Nephron (organoid): ENCODE results near the gene CADM4.

Experiments used
- H3K27ac Mint-ChIP-seq, 3 experiments: 2 replicates each; pipeline ENCODE4 v1.8.0; 2020; ENCODE audit warnings: mixed read lengths in 3 of 3, mild to moderate bottlenecking in 2 of 3, moderate library complexity in 1 of 3
- H3K27me3 Mint-ChIP-seq: 2 replicates; pipeline ENCODE4 v1.8.0; 2021; ENCODE audit warnings: low read depth, mild to moderate bottlenecking, moderate library complexity, mixed read lengths
- H3K36me3 Mint-ChIP-seq: 2 replicates; pipeline ENCODE4 v1.8.0; 2020; ENCODE audit warnings: low read depth, mixed read lengths
- H3K4me1 Mint-ChIP-seq: 2 replicates; pipeline ENCODE4 v1.8.0; 2020; ENCODE audit warnings: mixed read lengths
- H3K4me3 Mint-ChIP-seq, 3 experiments: 2 replicates each; pipeline ENCODE4 v1.8.0; 2020; ENCODE audit warnings: mild to moderate bottlenecking in 3 of 3, mixed read lengths in 3 of 3, moderate library complexity in 2 of 3
- H3K9me3 Mint-ChIP-seq: 2 replicates; pipeline ENCODE4 v1.8.0; 2020; ENCODE audit warnings: mixed read lengths
- TF ChIP-seq, protein P1 (sequence below), 3 experiments: fragments of 200-600 bp; sonication (generic); IDR thresholded peaks; one replicate each; pipeline ENCODE4 v1.5.0; 2021; ENCODE audit warnings: antibody characterized with exemption in 3 of 3; ENCODE audit not compliant: unreplicated experiment in 3 of 3

The CADM4 gene

DNA sequence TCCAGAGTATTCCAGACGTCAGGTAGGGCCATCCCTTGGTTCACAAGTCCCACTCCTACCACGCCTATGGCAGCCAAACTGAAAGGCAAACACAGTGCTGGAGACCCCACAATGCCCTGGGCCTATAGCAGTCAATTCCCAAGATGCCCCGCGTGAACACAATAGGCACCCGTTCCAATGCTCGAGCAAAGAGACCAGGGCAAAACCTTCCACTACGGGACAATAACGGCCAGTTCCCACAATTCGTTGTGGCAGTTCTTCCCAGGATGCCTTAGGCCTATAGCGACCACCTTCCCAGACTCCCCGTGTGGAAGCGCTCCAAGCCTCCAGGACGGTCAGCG, 20.8 kb downstream of the CADM4 start:
- Mint-ChIP-seq H3K4me3 (peak overlapping the region; percentile 94 to 98 (median 97)), H3K4me1 (peaks cover 22% of the 10 kb centered on the region), H3K27ac (peak overlapping the region; percentile 99 to 100 (median 99)), H3K36me3 (peaks cover 23% of the 10 kb centered on the region), H3K27me3 (no peaks in the 10 kb centered on the region), H3K9me3 (no peaks in the 10 kb centered on the region)
- TF ChIP-seq, protein P1, sequence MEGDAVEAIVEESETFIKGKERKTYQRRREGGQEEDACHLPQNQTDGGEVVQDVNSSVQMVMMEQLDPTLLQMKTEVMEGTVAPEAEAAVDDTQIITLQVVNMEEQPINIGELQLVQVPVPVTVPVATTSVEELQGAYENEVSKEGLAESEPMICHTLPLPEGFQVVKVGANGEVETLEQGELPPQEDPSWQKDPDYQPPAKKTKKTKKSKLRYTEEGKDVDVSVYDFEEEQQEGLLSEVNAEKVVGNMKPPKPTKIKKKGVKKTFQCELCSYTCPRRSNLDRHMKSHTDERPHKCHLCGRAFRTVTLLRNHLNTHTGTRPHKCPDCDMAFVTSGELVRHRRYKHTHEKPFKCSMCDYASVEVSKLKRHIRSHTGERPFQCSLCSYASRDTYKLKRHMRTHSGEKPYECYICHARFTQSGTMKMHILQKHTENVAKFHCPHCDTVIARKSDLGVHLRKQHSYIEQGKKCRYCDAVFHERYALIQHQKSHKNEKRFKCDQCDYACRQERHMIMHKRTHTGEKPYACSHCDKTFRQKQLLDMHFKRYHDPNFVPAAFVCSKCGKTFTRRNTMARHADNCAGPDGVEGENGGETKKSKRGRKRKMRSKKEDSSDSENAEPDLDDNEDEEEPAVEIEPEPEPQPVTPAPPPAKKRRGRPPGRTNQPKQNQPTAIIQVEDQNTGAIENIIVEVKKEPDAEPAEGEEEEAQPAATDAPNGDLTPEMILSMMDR (IDR thresholded peaks at IDR 0.05; ENCODE audit: unreplicated experiment in 3 of 3), result no peak

DNA sequence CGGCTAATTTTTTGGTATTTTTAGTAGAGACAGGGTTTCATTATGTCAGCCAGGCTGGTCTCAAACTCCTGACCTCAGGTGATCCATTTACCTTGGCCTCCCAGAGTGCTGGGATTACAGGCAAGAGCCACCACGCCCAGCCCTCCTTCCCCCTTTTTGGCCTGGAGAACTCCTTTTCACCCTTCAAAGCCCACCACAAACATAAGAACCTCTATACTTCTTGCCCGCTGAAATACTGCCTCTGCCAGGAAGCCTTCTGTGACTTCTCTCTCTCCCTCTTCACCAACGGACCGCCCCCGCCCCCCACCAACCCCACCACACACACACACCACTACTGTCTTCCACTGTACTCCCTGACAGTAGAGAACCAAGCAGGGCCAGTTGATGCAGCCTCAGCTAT, 22.7 kb downstream of the CADM4 start:
- Mint-ChIP-seq H3K27ac (peak overlapping the region in 1 of 3 experiments; percentile 27), H3K36me3 (peaks cover 35% of the 10 kb centered on the region), H3K27me3 (no peaks in the 10 kb centered on the region), H3K4me1 (peaks cover 22% of the 10 kb centered on the region), H3K4me3 (peak overlapping the region; percentile 20 to 51 (median 25)), H3K9me3 (no peaks in the 10 kb centered on the region)
- TF ChIP-seq, protein P1 (IDR thresholded peaks at IDR 0.05; ENCODE audit: unreplicated experiment in 3 of 3), result no peak

DNA sequence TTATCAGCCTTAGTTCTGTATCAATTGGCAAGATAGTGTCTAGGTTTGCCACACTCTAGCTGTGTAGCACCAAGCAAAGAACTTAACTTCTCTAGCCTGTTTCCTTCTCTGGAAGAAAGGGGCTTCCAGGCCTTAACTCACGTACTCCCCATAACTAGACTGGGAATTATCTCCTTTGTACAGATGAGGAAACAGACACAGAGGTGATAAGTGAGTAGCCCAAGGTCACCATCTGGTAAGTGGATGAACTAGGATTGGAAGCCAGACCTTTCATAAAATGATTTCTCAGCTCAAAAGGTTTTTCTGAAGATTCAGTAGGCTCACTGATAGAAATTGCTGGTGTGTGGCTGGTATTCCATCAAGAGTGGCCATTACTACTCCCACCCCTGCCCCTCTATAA, 23.3 kb downstream of the CADM4 start:
- Mint-ChIP-seq H3K4me3 (no peak overlapping the region), H3K27me3 (no peaks in the 10 kb centered on the region), H3K4me1 (peaks cover 17% of the 10 kb centered on the region), H3K9me3 (no peaks in the 10 kb centered on the region), H3K27ac (peak overlapping the region in 1 of 3 experiments; percentile 41), H3K36me3 (peaks cover 36% of the 10 kb centered on the region)
- TF ChIP-seq, protein P1 (IDR thresholded peaks at IDR 0.05; ENCODE audit: unreplicated experiment in 3 of 3), result no peak

DNA sequence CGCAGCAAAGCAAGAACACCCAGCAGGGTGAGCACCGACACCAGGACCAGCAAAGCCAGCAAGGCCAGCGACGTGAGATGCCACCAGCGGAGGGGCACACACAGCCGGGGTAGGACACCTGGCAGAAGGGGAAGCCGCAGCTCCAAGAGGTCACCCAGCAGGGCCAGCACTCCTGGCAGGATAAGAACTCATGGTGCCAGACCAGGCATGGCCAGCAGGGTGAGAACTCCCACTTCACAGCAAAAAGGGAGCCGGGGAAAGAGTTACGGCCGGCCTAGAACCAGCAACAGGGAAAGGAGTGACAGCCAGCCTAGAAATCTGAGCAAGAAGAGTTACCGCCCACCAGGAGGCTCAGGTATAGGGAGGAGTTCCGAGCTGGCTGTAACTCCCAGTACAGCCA, 27.3 kb downstream of the CADM4 start:
- Mint-ChIP-seq H3K27ac (peak overlapping the region in 1 of 3 experiments; percentile 47), H3K4me3 (no peak overlapping the region), H3K4me1 (peaks cover 7% of the 10 kb centered on the region), H3K9me3 (no peaks in the 10 kb centered on the region), H3K27me3 (no peaks in the 10 kb centered on the region), H3K36me3 (peaks cover 51% of the 10 kb centered on the region)
- TF ChIP-seq, protein P1 (IDR thresholded peaks at IDR 0.05; ENCODE audit: unreplicated experiment in 3 of 3), result no peak

DNA sequence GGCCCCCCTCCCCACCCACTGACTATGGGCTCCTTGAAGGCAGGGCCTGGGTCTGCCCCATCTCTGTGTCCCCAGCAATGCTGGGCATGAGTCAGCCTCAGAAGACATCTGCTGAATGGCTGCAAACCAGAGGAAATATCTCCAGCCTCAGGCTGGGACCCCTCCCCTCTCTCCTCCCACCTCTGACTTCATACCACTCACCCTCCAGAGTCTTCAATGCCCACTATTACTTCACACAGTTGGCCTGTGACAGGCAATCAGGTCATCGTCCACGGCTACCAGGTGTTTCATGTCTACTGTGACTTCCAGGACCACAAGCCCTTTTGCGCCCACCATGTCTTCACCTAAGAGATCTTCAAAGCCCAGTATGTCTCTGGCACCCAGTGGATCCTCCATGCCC, 27.9 kb downstream of the CADM4 start, which contains the start of gene SRRM5:
TSS of gene SRRM5 (plus strand) at position 301 of the 400 bp plus-strand sequence. CDS start at position 335, 34 bp downstream.
- Mint-ChIP-seq H3K27me3 (no peaks in the 10 kb centered on the region), H3K4me3 (no peak within 1 kb of the TSS), H3K9me3 (no peaks in the 10 kb centered on the region), H3K27ac (peak within 1 kb of the TSS; percentile 47 to 54 (median 53)), H3K4me1 (peaks cover 7% of the 10 kb centered on the region), H3K36me3 (peaks cover 57% of the 10 kb centered on the region)
- TF ChIP-seq, protein P1 (IDR thresholded peaks at IDR 0.05; ENCODE audit: unreplicated experiment in 3 of 3), result no peak

DNA sequence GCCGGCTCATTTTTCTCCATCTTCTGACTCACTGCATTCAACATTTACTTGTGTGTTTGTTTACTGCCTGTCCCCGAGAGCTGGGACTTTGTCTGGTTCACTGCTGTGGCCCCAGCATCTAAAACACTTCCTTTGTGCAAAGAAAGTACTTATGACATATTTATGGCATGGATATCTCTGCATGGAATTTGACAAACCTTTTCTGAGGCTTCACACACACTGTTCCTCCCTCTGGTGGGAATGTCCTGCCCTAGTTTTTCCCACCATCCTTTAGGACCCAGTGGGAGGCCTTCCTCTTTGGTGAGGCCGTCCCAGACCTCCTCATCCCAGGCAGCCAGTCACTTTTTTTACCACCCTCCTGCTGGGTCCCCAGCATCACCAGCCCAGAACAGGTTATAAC, 29.2 kb downstream of the CADM4 start:
- peak overlapping the region in 2 of 3 experiments; percentile 53 to 54 for H3K27ac Mint-ChIP-seq

More for the DNA sequence above, 29.2 kb downstream of the CADM4 start:
- Mint-ChIP-seq H3K27me3 (no peaks in the 10 kb centered on the region), H3K4me3 (no peak overlapping the region), H3K36me3 (peaks cover 61% of the 10 kb centered on the region), H3K4me1 (peaks cover 7% of the 10 kb centered on the region), H3K9me3 (no peaks in the 10 kb centered on the region)
- TF ChIP-seq, protein P1 (IDR thresholded peaks at IDR 0.05; ENCODE audit: unreplicated experiment in 3 of 3), result no peak
